DOHH2 (cell line): ENCODE data around the gene NBDY.

Source experiments
- H3F3A ChIP-seq: fragments of 200-600 bp; sonication (generic), shearing (Covaris generic); 2 replicates; pipeline ENCODE4 v1.6.0; 2016; ENCODE audit warnings: antibody characterized with exemption, mild to moderate bottlenecking; ENCODE audit not compliant: control insufficient read depth, insufficient read depth
- H3K27ac ChIP-seq: fragments of 200-600 bp; sonication (generic); 2 replicates; pipeline ENCODE4 v1.5.1; 2014; ENCODE audit warnings: low read depth, mild to moderate bottlenecking, low read length, moderate library complexity
- H3K27me3 ChIP-seq: fragments of 200-600 bp; sonication (generic); 2 replicates; pipeline ENCODE4 v1.6.1; 2014; ENCODE audit warnings: mild to moderate bottlenecking, low read length, mixed read lengths; ENCODE audit not compliant: control insufficient read depth
- H3K36me3 ChIP-seq: fragments of 200-600 bp; sonication (generic); 2 replicates; pipeline ENCODE4 v1.6.1; 2014; ENCODE audit warnings: mild to moderate bottlenecking, low read length, moderate library complexity, mixed read lengths; ENCODE audit not compliant: control insufficient read depth
- H3K4me1 ChIP-seq: fragments of 200-600 bp; sonication (generic); 2 replicates; pipeline ENCODE4 v1.6.1; 2014; ENCODE audit warnings: mild to moderate bottlenecking, low read length, mixed read lengths; ENCODE audit not compliant: control insufficient read depth
- H3K4me2 ChIP-seq: fragments of 200-600 bp; sonication (generic); 2 replicates; pipeline ENCODE4 v1.6.0; 2014; ENCODE audit warnings: mild to moderate bottlenecking, low read length, moderate library complexity
- H3K4me3 ChIP-seq: fragments of 200-600 bp; sonication (generic); 2 replicates; pipeline ENCODE4 v1.5.1; 2014; ENCODE audit warnings: mild to moderate bottlenecking, low read length, mixed read lengths
- H3K79me2 ChIP-seq: fragments of 200-600 bp; sonication (generic); 2 replicates; pipeline ENCODE4 v1.6.1; 2014; ENCODE audit warnings: mild to moderate bottlenecking, low read length, mixed read lengths; ENCODE audit not compliant: control insufficient read depth
- H3K9me2 ChIP-seq: fragments of 200-600 bp; sonication (generic); replicated peaks from 2 replicates; pipeline ENCODE4 v1.6.1; 2014; ENCODE audit warnings: mild to moderate bottlenecking, low read length, mixed read lengths; ENCODE audit not compliant: control insufficient read depth
- H3K9me3 ChIP-seq: fragments of 200-600 bp; sonication (generic); 2 replicates; pipeline ENCODE4 v1.6.1; 2014; ENCODE audit warnings: antibody characterized with exemption, low read length, mixed read lengths; ENCODE audit not compliant: control insufficient read depth, insufficient read depth
- H4K20me1 ChIP-seq: fragments of 200-600 bp; sonication (generic); 2 replicates; pipeline ENCODE4 v1.6.0; 2014; ENCODE audit warnings: low read depth, mild to moderate bottlenecking, antibody characterized with exemption, low read length, moderate library complexity; ENCODE audit not compliant: control insufficient read depth, insufficient read depth
- CTCF ChIP-seq: fragments of 200-600 bp; sonication (generic); IDR thresholded peaks from one replicate; pipeline ENCODE4 v1.5.1; 2014; ENCODE audit warnings: antibody characterized with exemption, mild to moderate bottlenecking, low read depth, low read length; ENCODE audit not compliant: poor library complexity, severe bottlenecking
- EZH2phosphoT487 ChIP-seq: fragments of 200-600 bp; sonication (generic); IDR thresholded peaks from 2 replicates; pipeline ENCODE4 v1.6.1; 2017; ENCODE audit warnings: borderline replicate concordance, mild to moderate bottlenecking, antibody characterized with exemption, low read length, moderate library complexity, mixed read lengths

Gene NBDY

DNA sequence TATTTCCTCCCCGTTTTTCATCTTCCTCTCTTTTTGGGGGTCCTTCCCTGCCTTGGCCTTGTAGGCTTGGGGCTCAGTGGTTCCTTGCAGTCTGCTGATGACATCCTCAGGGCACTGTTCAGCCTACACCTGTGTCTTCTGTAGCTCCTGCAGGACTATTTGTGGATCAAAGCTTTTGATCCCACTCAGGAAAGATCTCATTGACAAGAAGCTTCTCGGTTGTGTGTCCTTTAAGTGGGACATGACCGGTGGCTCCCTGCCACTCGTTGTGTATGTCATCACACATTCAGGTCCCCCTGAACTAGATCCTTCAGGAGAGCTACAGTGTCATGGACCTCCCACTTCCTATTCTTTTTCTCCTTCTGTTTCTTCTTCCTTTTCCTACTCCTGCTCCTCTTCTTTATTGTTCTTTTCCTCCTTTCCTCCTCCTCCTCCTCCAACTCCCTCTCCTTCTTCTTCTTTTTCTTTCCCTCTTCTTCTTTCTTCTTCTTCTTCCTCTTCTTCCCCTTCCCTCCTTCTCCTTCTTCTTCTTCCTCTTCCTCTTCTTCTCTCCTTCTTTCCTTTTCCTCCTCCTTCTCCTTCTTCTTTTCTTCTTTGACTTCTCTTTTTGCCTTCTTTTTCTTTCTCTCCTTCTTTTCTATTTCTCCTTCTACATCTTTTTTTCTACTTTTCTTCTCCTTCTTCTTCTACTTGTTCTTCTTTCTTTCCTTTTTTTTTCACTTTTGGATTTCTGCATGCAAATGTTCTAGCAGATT is 67.8 kb downstream of the NBDY start:
- Histone ChIP-seq H3K4me2 (no peak overlapping the region), H3K9me3 (no peaks in the 10 kb centered on the region), H3F3A (no peaks in the 10 kb centered on the region), H3K79me2 (no peaks in the 10 kb centered on the region), H3K9me2 (no peaks in the 10 kb centered on the region), H3K27ac (no peak overlapping the region), H3K27me3 (no peaks in the 10 kb centered on the region), H3K36me3 (no peaks in the 10 kb centered on the region), H4K20me1 (no peaks in the 10 kb centered on the region), H3K4me3 (no peak overlapping the region), H3K4me1 (no peaks in the 10 kb centered on the region)
- TF ChIP-seq CTCF (no peak), EZH2phosphoT487 (no peak)

- Histone ChIP-seq H3K4me1 (no peaks in the 10 kb centered on the region), H3K9me3 (no peaks in the 10 kb centered on the region), H3K4me2 (no peak overlapping the region), H3K27ac (no peak overlapping the region), H3K9me2 (no peaks in the 10 kb centered on the region), H3K4me3 (no peak overlapping the region), H3K27me3 (no peaks in the 10 kb centered on the region), H3K79me2 (no peaks in the 10 kb centered on the region), H4K20me1 (no peaks in the 10 kb centered on the region), H3K36me3 (no peaks in the 10 kb centered on the region), H3F3A (no peaks in the 10 kb centered on the region)
- TF ChIP-seq EZH2phosphoT487 (no peak), CTCF (no peak)
These were observed 68.7 kb downstream of the NBDY start for GRCh38 chrX:56797574-56798338.

- H3K9me2 ChIP-seq, result no peaks in the 10 kb centered on the region
- H3K27ac ChIP-seq, result no peak overlapping the region
- no peak for TF ChIP-seq EZH2phosphoT487
- no peak for TF ChIP-seq CTCF
- no peaks in the 10 kb centered on the region for H3K4me1 ChIP-seq
- no peaks in the 10 kb centered on the region for H3K27me3 ChIP-seq
- H3K79me2 ChIP-seq, result no peaks in the 10 kb centered on the region
- no peaks in the 10 kb centered on the region for H3K36me3 ChIP-seq
- H3K4me2 ChIP-seq, result no peak overlapping the region
- H3K4me3 ChIP-seq, result no peak overlapping the region
- no peaks in the 10 kb centered on the region for H3K9me3 ChIP-seq
- H3F3A ChIP-seq, result no peaks in the 10 kb centered on the region
- no peaks in the 10 kb centered on the region for H4K20me1 ChIP-seq
These were observed 69.3 kb downstream of the NBDY start for GRCh38 chrX:56798339-56798711.
